SK-N-SH (cell line): ENCODE data around the gene COL4A2.

Experiments
- ELF1 ChIP-seq: IDR thresholded peaks from 2 replicates; pipeline ENCODE4 v1.4.0; 2012
- FOXM1 ChIP-seq: IDR thresholded peaks from 2 replicates; pipeline ENCODE4 v1.4.0; 2012; ENCODE audit warnings: low read depth, mild to moderate bottlenecking
- GABPA ChIP-seq: IDR thresholded peaks from 2 replicates; pipeline ENCODE4 v1.4.0; 2012; ENCODE audit warnings: low read depth, mild to moderate bottlenecking
- NFIC ChIP-seq: IDR thresholded peaks from 2 replicates; pipeline ENCODE4 v1.4.0; 2012; ENCODE audit warnings: borderline replicate concordance
- POLR2AphosphoS5 ChIP-seq: IDR thresholded peaks from 2 replicates; pipeline ENCODE4 v1.6.1; 2012; ENCODE audit warnings: low read depth, low read length
- RAD21 ChIP-seq: IDR thresholded peaks from 2 replicates; pipeline ENCODE4 v1.6.1; 2012; ENCODE audit warnings: mild to moderate bottlenecking, low read length
- RCOR1 ChIP-seq: fragments of 150-350 bp; IDR thresholded peaks from 2 replicates; pipeline ENCODE4 v1.6.1; 2017; ENCODE audit warnings: antibody characterized with exemption, low read length
- TAF1 ChIP-seq: IDR thresholded peaks from 2 replicates; pipeline ENCODE4 v1.6.1; 2012; ENCODE audit warnings: low read depth, mild to moderate bottlenecking, low read length, moderate library complexity, borderline replicate concordance
- TF ChIP-seq, protein P1 (sequence below): IDR thresholded peaks from 2 replicates; pipeline ENCODE4; 2012
- TF ChIP-seq, protein P2 (sequence below): fragments of 200-600 bp; sonication (generic); IDR thresholded peaks from 2 replicates; pipeline ENCODE4 v1.6.1; 2017; ENCODE audit warnings: antibody characterized with exemption, mild to moderate bottlenecking, moderate library complexity
- TF ChIP-seq, protein P3 (sequence below): IDR thresholded peaks from 2 replicates; pipeline ENCODE4 v1.4.0; 2012; ENCODE audit warnings: low read depth
- TF ChIP-seq, protein P4 (sequence below): IDR thresholded peaks from 2 replicates; pipeline ENCODE4 v1.6.1; 2012; ENCODE audit warnings: mild to moderate bottlenecking, low read depth, low read length, moderate library complexity

DNA sequence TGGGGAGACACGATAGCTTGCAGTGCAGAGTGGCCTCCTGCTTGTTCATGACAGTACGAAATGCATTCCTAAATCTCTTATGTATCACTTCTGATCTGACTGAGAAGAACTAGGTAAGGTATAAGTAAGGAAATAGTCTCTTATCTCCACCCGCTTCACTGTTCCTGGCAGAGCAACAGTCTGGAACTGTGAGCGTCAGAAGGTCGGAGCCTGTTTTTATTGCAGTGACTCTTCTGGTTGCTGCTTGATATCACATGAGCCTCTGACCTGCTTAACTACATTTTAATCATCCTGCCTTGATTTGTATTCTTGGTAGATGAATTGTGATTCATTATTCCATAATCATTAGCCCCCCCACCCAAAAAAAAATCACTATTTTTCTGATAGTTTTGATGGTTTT is 69.0 kb downstream of the COL4A2 start:
- TF ChIP-seq, protein P1, sequence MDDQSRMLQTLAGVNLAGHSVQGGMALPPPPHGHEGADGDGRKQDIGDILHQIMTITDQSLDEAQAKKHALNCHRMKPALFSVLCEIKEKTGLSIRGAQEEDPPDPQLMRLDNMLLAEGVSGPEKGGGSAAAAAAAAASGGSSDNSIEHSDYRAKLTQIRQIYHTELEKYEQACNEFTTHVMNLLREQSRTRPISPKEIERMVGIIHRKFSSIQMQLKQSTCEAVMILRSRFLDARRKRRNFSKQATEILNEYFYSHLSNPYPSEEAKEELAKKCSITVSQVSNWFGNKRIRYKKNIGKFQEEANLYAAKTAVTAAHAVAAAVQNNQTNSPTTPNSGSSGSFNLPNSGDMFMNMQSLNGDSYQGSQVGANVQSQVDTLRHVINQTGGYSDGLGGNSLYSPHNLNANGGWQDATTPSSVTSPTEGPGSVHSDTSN: no peak
- no peak for TF ChIP-seq NFIC
- TF ChIP-seq, protein P2, sequence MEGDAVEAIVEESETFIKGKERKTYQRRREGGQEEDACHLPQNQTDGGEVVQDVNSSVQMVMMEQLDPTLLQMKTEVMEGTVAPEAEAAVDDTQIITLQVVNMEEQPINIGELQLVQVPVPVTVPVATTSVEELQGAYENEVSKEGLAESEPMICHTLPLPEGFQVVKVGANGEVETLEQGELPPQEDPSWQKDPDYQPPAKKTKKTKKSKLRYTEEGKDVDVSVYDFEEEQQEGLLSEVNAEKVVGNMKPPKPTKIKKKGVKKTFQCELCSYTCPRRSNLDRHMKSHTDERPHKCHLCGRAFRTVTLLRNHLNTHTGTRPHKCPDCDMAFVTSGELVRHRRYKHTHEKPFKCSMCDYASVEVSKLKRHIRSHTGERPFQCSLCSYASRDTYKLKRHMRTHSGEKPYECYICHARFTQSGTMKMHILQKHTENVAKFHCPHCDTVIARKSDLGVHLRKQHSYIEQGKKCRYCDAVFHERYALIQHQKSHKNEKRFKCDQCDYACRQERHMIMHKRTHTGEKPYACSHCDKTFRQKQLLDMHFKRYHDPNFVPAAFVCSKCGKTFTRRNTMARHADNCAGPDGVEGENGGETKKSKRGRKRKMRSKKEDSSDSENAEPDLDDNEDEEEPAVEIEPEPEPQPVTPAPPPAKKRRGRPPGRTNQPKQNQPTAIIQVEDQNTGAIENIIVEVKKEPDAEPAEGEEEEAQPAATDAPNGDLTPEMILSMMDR: no peak
- TF ChIP-seq POLR2AphosphoS5: no peak
- TF ChIP-seq, protein P3, sequence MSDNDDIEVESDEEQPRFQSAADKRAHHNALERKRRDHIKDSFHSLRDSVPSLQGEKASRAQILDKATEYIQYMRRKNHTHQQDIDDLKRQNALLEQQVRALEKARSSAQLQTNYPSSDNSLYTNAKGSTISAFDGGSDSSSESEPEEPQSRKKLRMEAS: no peak
- TF ChIP-seq TAF1: no peak
- TF ChIP-seq, protein P4, sequence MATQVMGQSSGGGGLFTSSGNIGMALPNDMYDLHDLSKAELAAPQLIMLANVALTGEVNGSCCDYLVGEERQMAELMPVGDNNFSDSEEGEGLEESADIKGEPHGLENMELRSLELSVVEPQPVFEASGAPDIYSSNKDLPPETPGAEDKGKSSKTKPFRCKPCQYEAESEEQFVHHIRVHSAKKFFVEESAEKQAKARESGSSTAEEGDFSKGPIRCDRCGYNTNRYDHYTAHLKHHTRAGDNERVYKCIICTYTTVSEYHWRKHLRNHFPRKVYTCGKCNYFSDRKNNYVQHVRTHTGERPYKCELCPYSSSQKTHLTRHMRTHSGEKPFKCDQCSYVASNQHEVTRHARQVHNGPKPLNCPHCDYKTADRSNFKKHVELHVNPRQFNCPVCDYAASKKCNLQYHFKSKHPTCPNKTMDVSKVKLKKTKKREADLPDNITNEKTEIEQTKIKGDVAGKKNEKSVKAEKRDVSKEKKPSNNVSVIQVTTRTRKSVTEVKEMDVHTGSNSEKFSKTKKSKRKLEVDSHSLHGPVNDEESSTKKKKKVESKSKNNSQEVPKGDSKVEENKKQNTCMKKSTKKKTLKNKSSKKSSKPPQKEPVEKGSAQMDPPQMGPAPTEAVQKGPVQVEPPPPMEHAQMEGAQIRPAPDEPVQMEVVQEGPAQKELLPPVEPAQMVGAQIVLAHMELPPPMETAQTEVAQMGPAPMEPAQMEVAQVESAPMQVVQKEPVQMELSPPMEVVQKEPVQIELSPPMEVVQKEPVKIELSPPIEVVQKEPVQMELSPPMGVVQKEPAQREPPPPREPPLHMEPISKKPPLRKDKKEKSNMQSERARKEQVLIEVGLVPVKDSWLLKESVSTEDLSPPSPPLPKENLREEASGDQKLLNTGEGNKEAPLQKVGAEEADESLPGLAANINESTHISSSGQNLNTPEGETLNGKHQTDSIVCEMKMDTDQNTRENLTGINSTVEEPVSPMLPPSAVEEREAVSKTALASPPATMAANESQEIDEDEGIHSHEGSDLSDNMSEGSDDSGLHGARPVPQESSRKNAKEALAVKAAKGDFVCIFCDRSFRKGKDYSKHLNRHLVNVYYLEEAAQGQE: no peak
- no peak for TF ChIP-seq FOXM1
- TF ChIP-seq GABPA: no peak
- TF ChIP-seq RCOR1: no peak
- no peak for TF ChIP-seq ELF1
- no peak for TF ChIP-seq RAD21
